GM13976 (cell line): ENCODE data around the gene EEF1A1.
A peak's percentile ranks its signal among the peaks of the same experiment; 100 is the strongest.
"Not testable (repeated sequence)": the region's sequence is repeated elsewhere in the genome, so short reads cannot be mapped to it uniquely, and the experiment has no call there.

Source experiments
- DNase-seq: peaks from one replicate; pipeline ENCODE4 v3.0.0; 2012; ENCODE audit warnings: low spot score
- in situ Hi-C: fragments of 300-500 bp; cut with MboI; formaldehyde crosslinking; loops from one replicate; pipeline ENCODE4 v1.12.0; 2022; ENCODE audit warnings: low sequenced_read_pairs, mixed read lengths, inconsistent platforms; ENCODE audit not compliant: unreplicated experiment
- TF ChIP-seq, protein P1 (sequence below): IDR thresholded peaks from 2 replicates; pipeline ENCODE4 v1.5.1; 2012; ENCODE audit warnings: borderline replicate concordance, mild to moderate bottlenecking; ENCODE audit not compliant: insufficient read depth; ENCODE audit errors: extremely low read depth, missing control alignments, control extremely low read depth

The EEF1A1 gene

GRCh38 chr6:73548458-73549446 lies 27.9 kb upstream of the EEF1A1 start:
- in situ Hi-C loops, result no loop called here
- TF ChIP-seq, protein P1, sequence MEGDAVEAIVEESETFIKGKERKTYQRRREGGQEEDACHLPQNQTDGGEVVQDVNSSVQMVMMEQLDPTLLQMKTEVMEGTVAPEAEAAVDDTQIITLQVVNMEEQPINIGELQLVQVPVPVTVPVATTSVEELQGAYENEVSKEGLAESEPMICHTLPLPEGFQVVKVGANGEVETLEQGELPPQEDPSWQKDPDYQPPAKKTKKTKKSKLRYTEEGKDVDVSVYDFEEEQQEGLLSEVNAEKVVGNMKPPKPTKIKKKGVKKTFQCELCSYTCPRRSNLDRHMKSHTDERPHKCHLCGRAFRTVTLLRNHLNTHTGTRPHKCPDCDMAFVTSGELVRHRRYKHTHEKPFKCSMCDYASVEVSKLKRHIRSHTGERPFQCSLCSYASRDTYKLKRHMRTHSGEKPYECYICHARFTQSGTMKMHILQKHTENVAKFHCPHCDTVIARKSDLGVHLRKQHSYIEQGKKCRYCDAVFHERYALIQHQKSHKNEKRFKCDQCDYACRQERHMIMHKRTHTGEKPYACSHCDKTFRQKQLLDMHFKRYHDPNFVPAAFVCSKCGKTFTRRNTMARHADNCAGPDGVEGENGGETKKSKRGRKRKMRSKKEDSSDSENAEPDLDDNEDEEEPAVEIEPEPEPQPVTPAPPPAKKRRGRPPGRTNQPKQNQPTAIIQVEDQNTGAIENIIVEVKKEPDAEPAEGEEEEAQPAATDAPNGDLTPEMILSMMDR, result no peak
- no peak for DNase-seq

DNA sequence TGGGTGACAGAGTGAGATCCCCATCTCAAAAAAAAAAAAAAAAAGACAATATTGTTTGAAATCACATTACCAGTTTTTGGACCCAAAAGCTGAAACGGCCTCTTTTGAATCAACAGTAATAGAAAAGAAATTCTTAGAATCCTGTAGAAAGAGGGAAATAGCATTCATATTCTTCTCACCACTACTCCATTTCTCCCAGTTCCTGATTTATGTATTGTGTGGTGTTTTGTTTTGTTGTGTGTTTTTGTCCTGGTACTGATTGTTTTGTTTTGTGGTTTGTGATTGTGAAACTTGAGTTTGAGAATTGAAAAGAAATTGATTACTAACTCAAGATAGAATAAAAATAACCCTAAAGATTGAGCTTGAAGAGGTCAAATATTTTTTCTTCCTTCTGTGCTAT lies 26.2 kb upstream of the EEF1A1 start:
- TF ChIP-seq, protein P1, result no peak
- in situ Hi-C loops, result no loop called here
- no peak for DNase-seq

DNA sequence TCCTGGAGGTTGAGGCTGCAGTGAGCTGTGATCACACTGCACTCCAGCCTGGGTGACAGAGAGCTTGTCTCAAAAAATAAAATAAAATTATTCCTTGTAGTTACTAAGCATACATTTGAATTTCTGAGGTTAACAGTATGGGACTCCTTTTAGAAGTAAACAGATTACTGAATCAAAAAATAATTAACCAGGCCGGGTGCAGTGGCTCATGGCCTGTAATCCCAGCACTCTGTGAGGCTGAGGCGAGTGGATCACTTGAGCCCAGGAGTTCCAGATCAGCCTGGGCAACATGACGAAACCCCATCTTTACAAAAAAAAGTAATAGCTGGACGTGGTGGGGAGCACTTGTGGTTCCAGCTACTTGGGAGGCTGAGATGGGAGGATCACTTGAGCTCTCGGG lies 22.1 kb upstream of the EEF1A1 start:
- in situ Hi-C loops, result no loop called here
- TF ChIP-seq, protein P1, result no peak
- no peak for DNase-seq

- DNase-seq, in situ Hi-C loops: not testable (repeated sequence)
Measured at GRCh38 chr6:73542481-73542880, 21.6 kb upstream of the EEF1A1 start.

GRCh38 chr6:73538116-73538779 lies 17.4 kb upstream of the EEF1A1 start:
- no peak for DNase-seq
- in situ Hi-C loops, result no loop called here
- TF ChIP-seq, protein P1, result no peak

- peak; percentile 26 for DNase-seq
- TF ChIP-seq, protein P1, result no peak
- in situ Hi-C loops, result no loop called here
Measured at GRCh38 chr6:73537677-73538076, 16.8 kb upstream of the EEF1A1 start.

DNA sequence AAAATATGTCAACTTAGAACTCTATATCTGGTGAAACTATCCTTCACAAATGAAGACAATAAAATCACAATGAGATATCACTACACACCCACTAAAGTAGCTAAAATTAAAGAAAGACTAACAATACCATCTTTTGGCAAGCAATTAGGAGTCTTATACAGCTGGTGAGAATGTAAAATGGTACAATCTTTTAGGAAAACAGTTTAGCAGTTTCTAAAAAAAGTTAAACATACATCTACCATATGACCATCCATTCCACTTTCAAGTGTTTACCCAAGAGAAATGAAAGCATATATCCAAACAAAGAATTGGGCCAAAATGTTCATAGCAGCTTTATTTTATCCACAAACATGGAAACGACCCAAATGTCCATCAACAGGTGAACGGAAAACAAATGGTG lies 13.8 kb upstream of the EEF1A1 start:
- no peak for DNase-seq

More for the DNA sequence above, 13.8 kb upstream of the EEF1A1 start:
- in situ Hi-C loops, result no loop called here
- TF ChIP-seq, protein P1, result no peak
